ENCODE measurements around the gene KRTAP3-1.
"Not testable (repeated sequence)": the region's sequence is repeated elsewhere in the genome, so short reads cannot be mapped to it uniquely, and the experiment has no call there.

The KRTAP3-1 gene

GRCh38 chr17:41008811-41009210 is at the start of gene KRTAP3-1:
Gene KRTAP3-1, minus strand, starts transcription at chr17:41009128. Its CDS starts 54 bp downstream, at chr17:41009074.
- TF ChIP-seq POLR2A (IDR thresholded peaks at IDR 0.05; ENCODE audit: low read depth, low read length): no peak
- no peak for FAIRE-seq
- DNase-seq (ENCODE audit: insufficient read length, low spot score): no peak

DNA sequence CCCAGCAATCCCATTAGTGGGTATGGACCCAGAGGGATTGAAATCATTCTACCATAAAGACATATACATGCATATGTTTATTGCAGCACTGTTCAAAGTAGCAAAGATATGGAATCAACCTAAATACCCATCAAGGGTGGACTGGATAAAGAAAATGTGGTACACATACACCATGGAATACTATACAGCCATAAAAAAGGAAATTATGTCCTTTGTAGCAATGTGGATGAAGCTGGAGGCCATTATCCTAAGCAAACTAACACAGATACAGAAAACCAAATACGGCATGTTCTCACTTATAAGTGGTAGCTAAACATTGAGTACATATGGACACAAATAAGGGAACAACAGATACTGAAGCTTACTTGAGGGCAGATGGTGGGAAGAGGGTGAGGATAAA is 48.6 kb upstream of the KRTAP3-1 start:
- no peak for DNase-seq (ENCODE audit: insufficient read length, low spot score)
- no peak for FAIRE-seq
- no peak for TF ChIP-seq POLR2A (IDR thresholded peaks at IDR 0.05; ENCODE audit: low read depth, low read length)

DNA sequence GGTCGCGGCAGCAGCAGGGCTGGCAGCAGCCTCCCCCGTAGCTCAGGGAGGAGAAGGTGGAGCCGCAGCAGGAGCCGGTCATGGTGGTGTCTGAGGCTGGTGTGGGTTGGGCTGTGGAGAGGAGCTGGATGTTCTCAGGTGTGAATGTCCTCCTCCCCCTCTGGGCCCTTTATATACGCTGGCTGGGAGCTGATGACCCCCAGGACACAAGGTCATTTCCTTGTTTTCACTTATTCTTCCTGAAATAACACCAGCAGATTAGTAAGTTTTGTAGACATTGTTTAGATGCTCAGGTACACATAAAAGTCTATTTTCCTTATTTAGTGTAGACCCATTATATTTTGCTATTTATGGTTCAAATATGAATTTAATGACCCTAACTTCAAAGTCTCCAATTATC is 46.2 kb upstream of the KRTAP3-1 start, which contains the start of gene KRTAP2-2:
KRTAP2-2 (minus strand) TSS at position 101 of the 400 bp plus-strand sequence; CDS start at position 82, 19 bp downstream.
- DNase-seq (ENCODE audit: insufficient read length, low spot score); FAIRE-seq: not testable (repeated sequence)

DNA sequence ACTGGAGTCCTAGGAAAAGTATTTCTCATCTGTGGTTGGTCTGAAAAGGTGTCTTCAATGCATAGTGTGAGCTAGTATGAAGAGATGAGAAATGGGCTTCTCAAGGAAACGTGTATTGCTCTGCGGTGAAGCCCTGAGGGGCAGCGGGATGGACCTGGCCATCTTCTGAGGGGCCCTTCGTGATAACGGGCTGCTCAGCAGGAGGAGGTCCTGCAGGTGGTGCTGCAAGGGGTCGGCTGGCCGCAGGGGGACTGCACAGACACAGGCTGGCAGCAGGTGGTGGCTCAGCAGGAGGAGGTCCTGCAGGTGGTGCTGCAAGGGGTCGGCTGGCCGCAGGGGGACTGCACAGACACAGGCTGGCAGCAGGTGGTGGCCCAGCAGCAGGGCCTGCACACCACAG is 45.6 kb upstream of the KRTAP3-1 start:
- DNase-seq (ENCODE audit: insufficient read length, low spot score); FAIRE-seq: not testable (repeated sequence)

DNA sequence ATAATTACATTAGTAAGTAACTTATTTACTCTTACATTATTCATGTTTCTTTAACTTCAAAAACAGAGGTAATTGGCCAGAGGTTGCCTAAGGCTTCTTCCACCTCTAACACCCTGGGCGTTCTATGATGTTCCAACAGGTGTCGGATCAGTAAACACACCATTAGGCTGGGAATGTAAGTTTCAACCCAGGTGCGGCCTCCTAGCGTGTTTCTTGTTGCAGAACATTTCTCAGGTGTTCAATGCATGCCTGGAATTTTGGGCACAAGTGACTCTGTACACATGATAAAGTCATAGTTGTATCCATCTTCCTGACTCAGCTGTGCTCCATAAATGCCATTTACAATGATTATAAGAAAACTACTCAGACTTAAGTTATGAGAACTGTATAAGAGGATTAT is 45.1 kb upstream of the KRTAP3-1 start:
- DNase-seq (ENCODE audit: insufficient read length, low spot score) (no peak), FAIRE-seq (no peak)
- TF ChIP-seq POLR2A (IDR thresholded peaks at IDR 0.05; ENCODE audit: low read depth, low read length): no peak

DNA sequence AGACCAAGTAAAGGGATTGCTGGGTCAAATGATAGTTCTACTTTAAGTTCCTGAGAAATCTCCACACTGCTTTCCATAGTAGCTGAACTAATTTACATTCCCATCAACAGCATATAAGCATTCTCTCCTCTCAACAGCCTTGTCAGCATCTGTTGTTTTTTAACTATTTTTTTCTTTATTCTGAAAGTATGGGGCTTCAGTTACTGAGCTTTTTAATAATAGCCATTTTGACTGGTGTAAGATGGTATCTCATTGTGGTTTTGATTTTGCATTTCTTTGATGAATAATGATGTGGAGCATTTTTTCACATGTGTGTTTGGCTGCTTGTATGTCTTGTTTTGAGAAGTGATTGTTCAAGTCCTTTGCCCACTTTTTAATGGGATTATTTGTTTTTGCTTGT is 43.6 kb upstream of the KRTAP3-1 start:
- TF ChIP-seq POLR2A (IDR thresholded peaks at IDR 0.05; ENCODE audit: low read depth, low read length): no peak
- DNase-seq (ENCODE audit: insufficient read length, low spot score) (no peak), FAIRE-seq (no peak)

DNA sequence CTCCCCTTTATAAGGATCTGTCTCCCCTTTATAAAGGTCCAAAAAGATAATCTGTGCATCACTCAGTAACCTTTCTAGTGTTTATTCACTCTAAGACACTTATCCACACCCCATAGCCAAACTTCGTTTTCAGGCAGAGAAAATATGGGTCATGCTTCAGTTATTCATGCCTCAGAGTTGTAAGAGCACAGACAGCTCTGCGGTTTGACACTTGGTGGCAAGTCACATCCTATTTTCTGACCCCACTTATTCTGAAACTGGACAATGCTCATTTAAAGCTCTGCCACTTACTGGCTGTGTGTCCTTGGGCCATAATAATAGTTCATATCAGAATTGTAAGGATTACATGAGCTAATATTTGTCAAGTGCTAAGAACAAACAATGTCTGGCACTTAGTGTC is 40.2 kb upstream of the KRTAP3-1 start:
- DNase-seq (ENCODE audit: insufficient read length, low spot score) (peak; percentile 35), FAIRE-seq (peak; percentile 74)
- no peak for TF ChIP-seq POLR2A (IDR thresholded peaks at IDR 0.05; ENCODE audit: low read depth, low read length)

GRCh38 chr17:41048441-41048840 is 39.5 kb upstream of the KRTAP3-1 start:
- no peak for TF ChIP-seq POLR2A (IDR thresholded peaks at IDR 0.05; ENCODE audit: low read depth, low read length)
- FAIRE-seq: peak; percentile 83
- peak; percentile 61 for DNase-seq (ENCODE audit: insufficient read length, low spot score)

GRCh38 chr17:41046735-41047465 is 38.0 kb upstream of the KRTAP3-1 start, which contains the start of gene KRTAP2-1:
Gene KRTAP2-1, minus strand, starts transcription at chr17:41047316. Its CDS starts 49 bp downstream, at chr17:41047267.
- not testable (repeated sequence) for FAIRE-seq; DNase-seq (ENCODE audit: insufficient read length, low spot score)

DNA sequence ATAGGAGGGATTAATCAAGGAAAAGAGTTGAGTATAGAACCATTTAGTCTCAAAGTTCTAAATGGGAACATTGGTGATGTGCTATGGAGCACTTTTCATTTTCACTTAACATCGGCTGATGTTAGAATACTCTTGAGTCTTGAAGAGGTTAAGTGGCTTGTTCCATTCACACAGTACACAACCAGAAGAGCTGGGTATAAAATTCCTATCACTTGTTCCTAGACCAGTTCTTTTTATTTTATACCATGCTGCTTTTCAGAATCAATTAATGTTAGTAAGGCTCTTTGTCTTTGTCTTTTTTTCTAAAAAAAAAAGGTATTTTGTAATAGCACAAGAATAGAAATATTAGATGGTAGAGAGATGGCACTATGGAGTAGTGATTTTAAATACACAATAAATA is 34.0 kb upstream of the KRTAP3-1 start:
- no peak for FAIRE-seq
- no peak for DNase-seq (ENCODE audit: insufficient read length, low spot score)
- TF ChIP-seq POLR2A (IDR thresholded peaks at IDR 0.05; ENCODE audit: low read depth, low read length): no peak

- FAIRE-seq; DNase-seq (ENCODE audit: insufficient read length, low spot score): not testable (repeated sequence)
Observed at GRCh38 chr17:41040783-41041571, 32.0 kb upstream of the KRTAP3-1 start, which contains the start of gene KRTAP1-1. Gene KRTAP1-1, minus strand, starts transcription at chr17:41041450. Its CDS starts 53 bp downstream, at chr17:41041397.

DNA sequence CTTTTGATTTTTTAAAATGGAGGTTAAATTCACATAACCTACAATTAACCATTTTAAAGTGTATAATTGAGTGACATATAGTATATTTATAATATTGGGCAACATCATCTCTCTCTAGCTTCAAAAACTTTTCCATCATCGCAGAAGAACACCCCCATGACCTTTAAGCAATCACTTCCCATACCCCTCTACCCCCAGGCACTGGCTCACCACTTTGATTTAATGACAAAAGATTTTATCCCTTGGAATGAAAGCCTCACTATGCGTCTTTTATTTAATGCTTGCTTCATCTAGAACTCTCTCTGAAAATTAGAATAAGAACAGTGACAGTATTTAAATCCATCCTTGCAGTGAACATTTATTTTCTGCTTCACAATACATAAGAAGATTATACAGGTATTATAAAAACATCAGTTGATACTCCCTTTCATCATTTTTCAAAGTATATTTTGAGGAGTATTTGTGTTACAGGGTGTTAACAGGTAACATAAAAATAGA is 29.0 kb upstream of the KRTAP3-1 start:
- no peak for FAIRE-seq
- DNase-seq (ENCODE audit: insufficient read length, low spot score): no peak
- no peak for TF ChIP-seq POLR2A (IDR thresholded peaks at IDR 0.05; ENCODE audit: low read depth, low read length)

DNA sequence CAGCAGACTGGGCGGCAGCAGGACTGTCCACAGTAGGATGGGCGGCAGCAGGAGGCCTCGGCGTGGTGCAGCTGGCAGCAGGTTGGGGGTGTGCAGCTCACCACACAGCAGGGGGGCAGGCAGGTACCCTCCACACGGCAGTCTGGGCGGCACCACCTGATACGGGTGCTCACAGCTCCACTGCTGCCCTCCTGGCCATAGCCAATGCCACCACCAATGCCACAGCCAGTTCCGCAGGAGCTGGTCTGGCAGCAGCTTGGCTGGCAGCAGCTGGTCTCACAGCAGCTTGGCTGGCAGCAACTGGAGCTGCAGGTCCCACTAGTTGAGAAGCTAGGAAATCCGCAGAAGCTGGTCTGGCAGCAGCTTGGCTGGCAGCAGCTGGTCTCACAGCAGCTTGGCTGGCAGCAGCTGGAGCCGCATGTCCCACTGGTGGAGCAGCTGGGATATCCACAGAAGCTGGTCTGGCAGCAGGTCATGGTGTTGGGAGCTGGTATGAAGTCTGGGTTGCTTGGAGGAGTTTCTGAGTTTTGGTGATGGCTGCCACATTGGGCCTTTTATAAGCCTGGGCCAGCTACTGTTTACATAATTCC is 25.5 kb upstream of the KRTAP3-1 start, which contains the start of gene KRTAP1-3:
KRTAP1-3 (minus strand) TSS at position 529 of the 590 bp plus-strand sequence; CDS start at position 476, 53 bp downstream.
- not testable (repeated sequence) for FAIRE-seq; DNase-seq (ENCODE audit: insufficient read length, low spot score)

- DNase-seq (ENCODE audit: insufficient read length, low spot score): no peak
- FAIRE-seq: no peak
Observed at GRCh38 chr17:41029633-41030245, 20.8 kb upstream of the KRTAP3-1 start, which contains the start of gene KRTAP1-4. Gene KRTAP1-4, minus strand, starts transcription at chr17:41030195. Its CDS starts 117 bp downstream, at chr17:41030078.

More at GRCh38 chr17:41029633-41030245, 20.8 kb upstream of the KRTAP3-1 start, which contains the start of gene KRTAP1-4:
- no peak for TF ChIP-seq POLR2A (IDR thresholded peaks at IDR 0.05; ENCODE audit: low read depth, low read length)

All from H54 (cell line).